ENCODE measurements around the gene LAMA3. TPM values are rescaled to one million over a fixed set of nuclear protein-coding genes. Genes with fewer than 3 reads are reported as not detected.

Gene LAMA3
- total RNA-seq, 1 experiment from 2014 or later, result 2.9 TPM

- DNase-seq (ENCODE audit: low read depth), result no peak
These were observed 159.9 kb downstream of the LAMA3 start for GRCh38 chr18:23849141-23849540.

- DNase-seq (ENCODE audit: low read depth), result no peak
These were observed 161.0 kb downstream of the LAMA3 start for GRCh38 chr18:23850215-23850614.

- DNase-seq (ENCODE audit: low read depth), result no peak
These were observed 162.3 kb downstream of the LAMA3 start for GRCh38 chr18:23851470-23852002.

- DNase-seq (ENCODE audit: low read depth), result no peak
These were observed 163.2 kb downstream of the LAMA3 start for GRCh38 chr18:23852236-23853045.

- no peak for DNase-seq (ENCODE audit: low read depth)
These were observed 164.4 kb downstream of the LAMA3 start for GRCh38 chr18:23853448-23854195.

GRCh38 chr18:23855721-23856120 is 166.5 kb downstream of the LAMA3 start:
- no peak for DNase-seq (ENCODE audit: low read depth)

GRCh38 chr18:23856466-23857163 is 167.4 kb downstream of the LAMA3 start:
- DNase-seq (ENCODE audit: low read depth), result peak; percentile 54

GRCh38 chr18:23857164-23857552 is 167.9 kb downstream of the LAMA3 start:
- DNase-seq (ENCODE audit: low read depth), result no peak

GRCh38 chr18:23857756-23858155 is 168.5 kb downstream of the LAMA3 start:
- peak; percentile 22 for DNase-seq (ENCODE audit: low read depth)

GRCh38 chr18:23859466-23860336 is 170.4 kb downstream of the LAMA3 start:
- DNase-seq (ENCODE audit: low read depth), result no peak

- no peak for DNase-seq (ENCODE audit: low read depth)
These were observed 172.1 kb downstream of the LAMA3 start for GRCh38 chr18:23861326-23861725.

GRCh38 chr18:23861805-23862470 is 172.7 kb downstream of the LAMA3 start:
- peak; percentile 91 for DNase-seq (ENCODE audit: low read depth)

- no peak for DNase-seq (ENCODE audit: low read depth)
These were observed 175.4 kb downstream of the LAMA3 start for GRCh38 chr18:23864624-23865023.

GRCh38 chr18:23867006-23867405 is 177.8 kb downstream of the LAMA3 start:
- DNase-seq (ENCODE audit: low read depth), result no peak

- DNase-seq (ENCODE audit: low read depth), result no peak
These were observed 179.0 kb downstream of the LAMA3 start for GRCh38 chr18:23868136-23868785.

- DNase-seq (ENCODE audit: low read depth), result no peak
These were observed 181.6 kb downstream of the LAMA3 start for GRCh38 chr18:23870676-23871380.

- peak; percentile 80 for DNase-seq (ENCODE audit: low read depth)
These were observed 182.2 kb downstream of the LAMA3 start for GRCh38 chr18:23871410-23871809.

- DNase-seq (ENCODE audit: low read depth), result no peak
These were observed 183.7 kb downstream of the LAMA3 start for GRCh38 chr18:23872701-23873550.
